Measurements from ENCODE around the gene SPATS2.

- TF ChIP-seq CTCF (IDR thresholded peaks at IDR 0.05) (no peak), EZH2 (IDR thresholded peaks at IDR 0.05; ENCODE audit: borderline replicate concordance, insufficient read depth, low read depth, low read length, poor library complexity, severe bottlenecking) (no peak)
These were observed 169.3 kb downstream of the SPATS2 start for GRCh38 chr12:49536526-49537071.
